NCI-H187 treated with DMSO at 0.1 percent for 48 hours (cell line): Measurements from ENCODE around the gene NMRAL1.

Experiments
- DNase-seq: peaks from one replicate; lab custom pipeline; 2025; lab: John Stamatoyannopoulos, UW

The NMRAL1 gene

GRCh38 chr16:4426021-4426684, 48.3 kb downstream of the NMRAL1 start:
- DNase-seq: no peak

DNA sequence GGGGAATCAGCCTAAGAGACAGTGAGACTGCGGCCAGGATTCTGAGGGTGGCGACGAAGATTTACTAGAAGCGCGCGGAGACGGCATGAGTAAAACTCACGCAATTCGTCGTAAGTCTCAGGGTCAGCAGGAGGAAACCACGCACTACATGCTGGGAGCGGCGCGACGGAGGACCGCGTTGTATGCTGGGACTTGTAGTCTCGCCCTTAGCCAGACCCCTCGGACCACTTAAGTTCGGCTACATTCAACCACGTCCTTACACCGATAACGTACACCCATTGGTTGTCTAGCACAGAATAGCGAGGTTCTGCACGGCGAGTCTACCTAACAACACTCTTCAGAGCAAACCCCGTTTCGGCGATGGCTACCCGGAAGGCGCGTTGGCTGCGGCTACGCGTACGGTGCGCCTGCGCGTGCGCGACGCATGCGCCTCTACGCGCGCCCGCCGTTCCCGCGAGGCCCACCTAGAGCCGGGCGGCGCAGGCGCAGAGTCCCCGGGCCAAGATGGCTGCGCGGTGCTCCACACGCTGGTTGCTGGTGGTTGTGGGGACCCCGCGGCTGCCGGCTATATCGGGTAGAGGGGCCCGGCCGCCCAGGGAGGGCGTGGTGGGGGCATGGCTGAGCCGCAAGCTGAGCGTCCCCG, 48.9 kb downstream of the NMRAL1 start, which contains the start of gene DNAJA3:
Gene DNAJA3, plus strand, starts transcription at position 491 of the 643 bp plus-strand sequence. Its CDS starts 14 bp downstream, at position 505.
- peak; percentile 47 for DNase-seq

- DNase-seq: no peak
Measured at GRCh38 chr16:4420505-4421105, 53.8 kb downstream of the NMRAL1 start.

DNA sequence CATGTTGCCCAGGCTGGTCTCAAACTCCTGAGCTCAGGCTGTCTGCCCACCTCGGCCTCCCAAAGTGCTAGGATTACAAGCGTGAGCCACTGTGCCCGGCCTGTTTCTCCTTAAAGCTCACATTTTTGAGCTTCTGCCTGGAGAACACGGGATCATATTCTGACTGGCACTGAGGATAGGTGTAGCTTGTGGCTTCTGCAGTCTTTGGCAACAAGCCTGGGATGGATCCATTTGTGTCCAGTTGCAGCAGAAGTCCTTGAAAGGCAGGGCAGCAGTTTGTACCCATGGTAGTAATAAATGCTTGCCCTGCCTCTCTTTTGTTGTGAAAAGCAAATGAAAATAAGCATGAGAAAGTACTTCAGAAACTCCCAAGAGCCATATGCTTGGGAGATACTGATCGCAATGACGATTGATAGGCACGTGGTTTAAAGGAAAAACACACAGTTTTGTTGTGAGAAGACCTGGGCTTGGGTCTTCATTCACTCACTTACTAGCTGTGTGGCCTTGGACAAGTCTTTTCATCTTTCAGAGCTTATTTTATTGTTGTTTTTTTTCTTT, 54.9 kb downstream of the NMRAL1 start:
- no peak for DNase-seq

GRCh38 chr16:4416200-4417032, 58.0 kb downstream of the NMRAL1 start, which contains the start of gene CORO7:
CORO7 (minus strand) TSS chr16:4416596; CDS start chr16:4416518, 78 bp downstream.
- peak; percentile 17 for DNase-seq

DNA sequence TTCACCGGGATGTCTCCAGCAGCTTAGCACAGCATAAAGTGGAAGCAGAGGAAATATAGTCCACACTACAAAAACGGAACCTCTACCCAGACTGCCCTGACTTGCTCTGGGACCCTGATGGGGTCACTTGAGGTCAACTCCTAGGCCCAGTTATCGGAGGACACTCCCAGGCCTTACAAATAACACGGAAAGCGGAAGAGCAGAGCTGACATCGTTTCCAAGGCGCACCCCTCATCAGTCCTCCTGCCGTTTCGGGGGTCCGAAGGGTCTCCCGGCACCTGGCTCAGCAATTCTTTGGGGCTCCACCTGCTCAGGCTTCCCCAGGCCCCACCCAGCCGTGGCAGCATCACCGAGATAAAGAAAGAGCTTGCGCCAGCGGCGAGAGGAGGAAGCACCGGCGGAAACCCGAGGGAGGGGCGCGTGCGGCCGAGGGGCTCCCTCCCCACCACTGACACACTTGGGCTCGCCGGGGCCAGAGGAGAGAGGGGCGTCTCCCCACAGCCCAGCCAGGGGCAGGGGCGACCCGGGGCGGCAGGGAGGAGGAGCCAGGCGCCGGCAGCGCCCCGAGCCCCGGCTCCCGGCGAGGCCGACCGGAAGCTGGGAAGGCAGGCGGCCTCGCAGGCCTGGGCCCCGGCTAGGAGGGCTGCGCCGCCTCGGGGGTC, 58.8 kb downstream of the NMRAL1 start:
- DNase-seq: no peak

DNA sequence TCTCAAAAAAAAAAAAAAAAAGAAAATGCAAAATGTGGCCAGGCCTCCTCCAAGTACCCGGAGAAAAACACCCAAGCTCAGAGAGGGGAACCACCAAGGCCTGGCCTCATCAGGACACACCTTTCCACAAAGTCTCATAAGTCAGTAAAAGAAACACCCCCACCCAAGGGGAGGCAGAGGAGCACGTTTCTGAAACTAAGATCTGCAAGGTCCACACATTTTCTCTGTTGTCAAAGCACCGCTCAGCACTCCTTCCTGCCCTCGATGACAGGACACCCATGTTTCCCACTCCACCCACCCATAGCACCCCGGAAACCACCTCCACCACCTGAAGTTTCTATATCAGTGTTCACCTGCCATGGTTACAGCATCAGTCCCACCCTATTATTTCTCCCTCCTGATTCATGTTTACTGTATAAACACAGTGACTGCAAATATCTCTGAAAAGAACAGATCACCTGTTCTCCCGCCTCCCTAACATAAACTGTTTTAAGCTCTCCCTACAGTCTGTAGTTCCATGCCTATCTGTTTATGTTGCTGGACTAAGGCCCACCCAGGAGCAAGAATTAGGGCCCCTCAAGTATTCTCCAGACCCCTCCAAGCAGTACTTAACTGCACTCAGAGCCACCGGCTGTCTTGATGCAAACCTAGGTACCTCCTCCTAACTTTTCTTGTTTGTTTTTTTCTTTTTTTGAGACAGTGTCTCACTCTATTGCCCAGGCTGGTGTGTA, 60.1 kb downstream of the NMRAL1 start:
- no peak for DNase-seq

- DNase-seq: no peak
Measured at GRCh38 chr16:4412854-4413253, 61.6 kb downstream of the NMRAL1 start.

GRCh38 chr16:4412159-4412558, 62.3 kb downstream of the NMRAL1 start:
- no peak for DNase-seq
